Naive thymus-derived CD4-positive, alpha-beta T cell (primary cell): Measurements from ENCODE around the gene EXD3. TPM values are rescaled to one million over a fixed set of nuclear protein-coding genes. Genes with fewer than 3 reads are reported as not detected.
"Not testable (repeated sequence)": the region's sequence is repeated elsewhere in the genome, so short reads cannot be mapped to it uniquely, and the experiment has no call there.

Experiments
- ATAC-seq: fragments of 150-1000 bp; cut with Tn5 transposase; 2 replicates; pipeline ENCODE4 v1.10.0; 2021; ENCODE audit warnings: mild to moderate bottlenecking, moderate library complexity
- CTCF ChIA-PET: fragments of 350-600 bp; sonication (Branson Sonifier 250); formaldehyde crosslinking; loops from one replicate; lab custom pipeline; 2021; ENCODE audit warnings: antibody characterized with exemption; lab: Charles Lee
- POLR2A ChIA-PET: fragments of 350-600 bp; sonication (Branson Sonifier 250); formaldehyde crosslinking; loops from one replicate; lab custom pipeline; 2021; ENCODE audit warnings: antibody characterized with exemption, inconsistent platforms; lab: Charles Lee
- DNase-seq, 9 donors: peaks; one replicate each; pipeline versions ENCODE4 v3.0.0 to v3.0.0-alpha.2; 2020 to 2022; ENCODE audit warnings: mixed read lengths in 1 of 9
- H3K27ac ChIP-seq: one replicate; pipeline ENCODE4 v1.7.0; 2013; ENCODE audit warnings: mild to moderate bottlenecking, low read depth, low read length, moderate library complexity
- H3K27me3 ChIP-seq, 2 donors: one replicate each; pipeline ENCODE4 v1.7.0; 2013; ENCODE audit warnings: low read length in 2 of 2, mild to moderate bottlenecking in 2 of 2, moderate library complexity in 2 of 2; ENCODE audit not compliant: control insufficient read depth in 2 of 2, insufficient read depth in 2 of 2
- H3K36me3 ChIP-seq, 3 experiments: 1 replicate in 2 of 3; 2 replicates in 1 of 3; pipeline ENCODE4 v1.7.0; 2013; ENCODE audit warnings: low read length in 3 of 3, mild to moderate bottlenecking in 3 of 3, moderate library complexity in 1 of 3; ENCODE audit not compliant: insufficient read depth in 3 of 3, control insufficient read depth in 2 of 3
- H3K4me1 ChIP-seq, 2 donors: one replicate each; pipeline ENCODE4 v1.7.0; 2013; ENCODE audit warnings: low read length in 2 of 2, mild to moderate bottlenecking in 2 of 2, moderate library complexity in 1 of 2; ENCODE audit not compliant: control insufficient read depth in 2 of 2, insufficient read depth in 2 of 2
- H3K4me3 ChIP-seq: 2 replicates; pipeline ENCODE4 v1.7.0; 2013; ENCODE audit warnings: mild to moderate bottlenecking, low read length
- H3K9me3 ChIP-seq, 3 experiments: 1 replicate in 2 of 3; 2 replicates in 1 of 3; pipeline ENCODE4 v1.7.0; 2013; ENCODE audit warnings: low read length in 3 of 3; ENCODE audit not compliant: control insufficient read depth in 2 of 3
- H3K27ac Mint-ChIP-seq, 9 donors: one replicate each; pipeline ENCODE4 v1.8.0; 2020 to 2022; ENCODE audit warnings: mixed read lengths in 9 of 9, mild to moderate bottlenecking in 8 of 9, moderate library complexity in 5 of 9, inconsistent platforms in 2 of 9
- H3K27me3 Mint-ChIP-seq, 5 donors: one replicate each; pipeline ENCODE4 v1.8.0; 2021 to 2022; ENCODE audit warnings: mixed read lengths in 5 of 5, mild to moderate bottlenecking in 1 of 5
- H3K36me3 Mint-ChIP-seq, 5 donors: one replicate each; pipeline ENCODE4 v1.8.0; 2020 to 2022; ENCODE audit warnings: mixed read lengths in 5 of 5, mild to moderate bottlenecking in 3 of 5, inconsistent platforms in 1 of 5
- H3K4me1 Mint-ChIP-seq, 7 donors: one replicate each; pipeline ENCODE4 v1.8.0; 2020 to 2022; ENCODE audit warnings: mixed read lengths in 7 of 7, mild to moderate bottlenecking in 3 of 7, inconsistent platforms in 1 of 7
- H3K4me3 Mint-ChIP-seq, 10 donors: one replicate each; pipeline ENCODE4 v1.8.0; 2020 to 2022; ENCODE audit warnings: mild to moderate bottlenecking in 10 of 10, mixed read lengths in 10 of 10, moderate library complexity in 6 of 10, inconsistent platforms in 2 of 10
- H3K9me3 Mint-ChIP-seq, 11 donors: one replicate each; pipeline ENCODE4 v1.8.0; 2020 to 2022; ENCODE audit warnings: mixed read lengths in 11 of 11, mild to moderate bottlenecking in 4 of 11, inconsistent platforms in 1 of 11, moderate library complexity in 1 of 11
- intact Hi-C, 2 donors: fragments of 100-400 bp; cut with micrococcal nuclease; formaldehyde crosslinking; loops; one replicate each; pipeline ENCODE4 v1.15.1; 2023
- microRNA-seq: library from miRNA; unstranded; fragments of <30 nt; microRNA quantifications from one replicate; pipeline ENCODE4 v1.2.0, GENCODE V29; 2022; ENCODE audit warnings: borderline microRNAs expressed
- polyA plus RNA-seq, 2 donors: library from polyadenylated mRNA; unstranded; fragments of 300-500 nt; fragmentation: Illumina TruSeq; gene quantifications; one replicate each; pipeline ENCODE4 v1.2.3, GENCODE V29; 2021
- total RNA-seq, 6 experiments: library from RNA in 5 of 6; stranded (reverse) in 5 of 6; gene quantifications; 1 replicate in 5 of 6; 2 replicates in 1 of 6; pipeline ENCODE4 v1.2.3 and lab custom pipeline; 2021 to 2026

The EXD3 gene
- total and polyA plus RNA-seq, 7 experiments from 2014 or later: 3.5 to 27.2 (median 23.4) TPM

DNA sequence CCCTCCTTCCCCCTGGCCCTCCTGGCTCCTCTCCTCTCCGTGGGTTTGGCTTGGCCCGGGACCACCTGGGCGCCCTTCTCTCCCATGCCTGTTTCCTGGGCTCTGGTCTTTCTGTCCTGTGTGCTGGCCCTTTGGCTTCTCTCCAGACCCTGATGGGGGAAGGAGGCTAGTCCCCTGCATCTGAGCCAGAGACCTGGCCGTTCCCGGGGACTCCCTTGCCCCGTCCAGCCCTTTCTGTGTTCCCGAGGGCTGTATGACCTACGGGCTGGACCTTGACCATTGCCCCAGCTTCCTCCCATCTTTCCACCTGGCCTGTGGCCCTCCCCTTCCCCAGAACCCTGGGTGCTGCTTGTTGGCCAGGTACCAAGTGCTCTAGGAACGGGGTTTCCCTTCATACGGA lies 159.5 kb downstream of the EXD3 start:
- Histone ChIP-seq H3K9me3 (no peaks in the 10 kb centered on the region), H3K4me1 (no peaks in the 10 kb centered on the region), H3K27me3 (no peaks in the 10 kb centered on the region), H3K27ac (no peak overlapping the region), H3K4me3 (no peak overlapping the region), H3K36me3 (peaks cover 0 to 60% (median 4%) of the 10 kb centered on the region in 3 experiments)
- no peak overlapping the region for H3K4me3 Mint-ChIP-seq
- CTCF ChIA-PET: no interaction called here
- peaks cover 0 to 6% (median 2%) of the 10 kb centered on the region in 7 donors for H3K4me1 Mint-ChIP-seq
- H3K36me3 Mint-ChIP-seq: peaks cover 2 to 25% (median 6%) of the 10 kb centered on the region in 5 donors
- POLR2A ChIA-PET: interaction anchor here (1.1 kb wide), 1 partner anchor 9 kb away, joined by 5 read pairs; no protein-coding TSS in a partner anchor
- intact Hi-C loops: no loop called here
- DNase-seq: no peak
- H3K27ac Mint-ChIP-seq: no peak overlapping the region
- H3K9me3 Mint-ChIP-seq: no peaks in the 10 kb centered on the region
- no peak for ATAC-seq
- no peaks in the 10 kb centered on the region for H3K27me3 Mint-ChIP-seq

DNA sequence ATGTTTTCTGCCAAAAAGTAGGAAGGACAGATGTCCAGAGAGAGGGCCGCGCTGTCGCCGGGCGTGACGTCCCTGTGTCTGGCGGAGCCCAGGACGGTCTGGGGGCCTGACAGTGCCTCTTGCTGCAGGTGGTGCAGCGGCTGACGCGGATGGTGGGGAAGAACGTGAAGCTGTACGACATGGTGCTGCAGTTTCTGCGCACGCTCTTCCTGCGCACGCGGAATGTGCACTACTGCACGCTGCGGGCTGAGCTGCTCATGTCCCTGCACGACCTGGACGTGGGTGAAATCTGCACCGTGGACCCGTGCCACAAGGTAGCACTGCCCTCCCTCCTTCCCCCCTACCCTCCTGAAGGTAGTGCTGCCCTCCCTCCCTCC lies 160.1 kb downstream of the EXD3 start:
- Histone ChIP-seq H3K4me3 (no peak overlapping the region), H3K4me1 (no peaks in the 10 kb centered on the region), H3K36me3 (peaks cover 0 to 60% (median 4%) of the 10 kb centered on the region in 3 experiments), H3K27ac (no peak overlapping the region), H3K9me3 (no peaks in the 10 kb centered on the region), H3K27me3 (no peaks in the 10 kb centered on the region)
- DNase-seq: peak in 1 of 9 donors; percentile 3
- Mint-ChIP-seq H3K27me3 (no peaks in the 10 kb centered on the region), H3K36me3 (peaks cover 0 to 23% (median 6%) of the 10 kb centered on the region in 5 donors), H3K27ac (no peak overlapping the region), H3K9me3 (no peaks in the 10 kb centered on the region), H3K4me1 (peaks cover 0 to 5% (median 0%) of the 10 kb centered on the region in 7 donors), H3K4me3 (no peak overlapping the region)
- POLR2A ChIA-PET: no interaction called here
- CTCF ChIA-PET: no interaction called here
- intact Hi-C loops: loop anchor here in 1 of 2 donors (1.0 kb wide), 1 partner anchor 27 kb away; no protein-coding TSS in a partner anchor
- ATAC-seq: no peak

DNA sequence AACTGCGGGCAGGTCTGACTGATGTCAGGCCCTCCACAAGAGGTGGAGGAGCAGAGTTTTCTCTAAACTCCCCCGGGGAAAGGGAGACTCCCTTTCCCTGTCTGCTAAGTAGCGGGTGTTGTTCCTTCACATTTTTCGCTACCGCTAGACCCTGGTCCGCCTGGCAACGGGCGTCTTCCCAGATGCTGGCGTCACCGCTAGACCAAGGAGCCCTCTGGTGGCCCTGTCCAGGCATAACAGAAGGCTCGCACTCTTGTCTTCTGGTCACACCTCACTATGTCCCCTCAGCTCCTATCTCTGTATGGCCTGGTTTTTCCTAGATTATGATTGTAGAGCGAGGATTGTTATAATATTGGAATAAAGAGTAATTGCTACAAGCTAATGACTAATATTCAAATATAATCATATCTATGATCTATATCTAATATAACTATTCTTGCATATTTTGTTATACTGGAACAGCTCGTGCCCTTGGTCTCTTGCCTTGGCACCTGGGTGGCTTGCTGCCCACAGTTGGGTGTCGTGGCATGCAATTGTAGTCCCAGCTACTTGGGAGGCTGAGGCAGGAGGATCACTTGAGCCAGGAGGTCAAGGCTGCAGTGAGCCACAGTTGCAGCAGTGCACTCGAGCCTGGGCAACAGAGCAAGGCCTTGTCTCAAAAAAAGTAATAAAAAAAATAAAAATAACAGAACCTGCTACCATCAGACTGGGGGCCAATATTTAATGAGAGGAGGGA lies 160.6 kb downstream of the EXD3 start:
- H3K9me3 Mint-ChIP-seq, H3K4me1 ChIP-seq, POLR2A ChIA-PET, H3K4me3 ChIP-seq, H3K27ac Mint-ChIP-seq, H3K27ac ChIP-seq, H3K4me3 Mint-ChIP-seq, H3K4me1 Mint-ChIP-seq, H3K9me3 ChIP-seq, H3K27me3 ChIP-seq, ATAC-seq, H3K27me3 Mint-ChIP-seq: not testable (repeated sequence)
- peak in 1 of 9 donors; percentile 3 for DNase-seq
- peaks cover 0 to 58% (median 4%) of the 10 kb centered on the region in 3 experiments for H3K36me3 ChIP-seq
- CTCF ChIA-PET: interaction anchor here (1.4 kb wide), 1 partner anchor 26 kb away, joined by 3 read pairs; no protein-coding TSS in a partner anchor
- H3K36me3 Mint-ChIP-seq: peaks cover 0 to 19% (median 6%) of the 10 kb centered on the region in 5 donors
- intact Hi-C loops: loop anchor here in 1 of 2 donors (1.0 kb wide), 1 partner anchor 26 kb away; no protein-coding TSS in a partner anchor

Small RNAs within 50 kb of the gene (microRNA-seq; reads per million reads assigned to microRNA genes)
- not detected for gene MIR7114

Other genes starting within 250 kb of the EXD3 start
- 100 to 1,000 TPM in 4 of 5 experiments, 10 to 100 TPM in 1; 77.3 to 147 (median 134) TPM for gene ANAPC2, start 234.6 kb downstream of the EXD3 start, total RNA-seq
- gene ANAPC2, start 234.6 kb downstream of the EXD3 start, polyA plus RNA-seq: 1 to 10 TPM; 7.4 to 7.8 TPM
- 10 to 100 TPM; 37.9 to 75.6 (median 46.8) TPM for gene SSNA1, start 234.5 kb downstream of the EXD3 start, total RNA-seq
- 100 to 1,000 TPM; 106 to 133 TPM for gene SSNA1, start 234.5 kb downstream of the EXD3 start, polyA plus RNA-seq
- 10 to 100 TPM in 1 of 5 experiments, 1 to 10 TPM in 4; 7.1 to 13.5 (median 8.5) TPM for gene TPRN, start 222.4 kb downstream of the EXD3 start, total RNA-seq
- under 1 TPM; 0.35 to 0.54 TPM for gene TPRN, start 222.4 kb downstream of the EXD3 start, polyA plus RNA-seq
- gene TMEM203, start 217.5 kb downstream of the EXD3 start, total RNA-seq: 10 to 100 TPM; 22.6 to 43.2 (median 34.7) TPM
- gene TMEM203, start 217.5 kb downstream of the EXD3 start, polyA plus RNA-seq: 100 to 1,000 TPM; 156 to 172 TPM
- gene NDOR1, start 217.5 kb downstream of the EXD3 start, total RNA-seq: 10 to 100 TPM; 32.2 to 42.0 (median 34.0) TPM
- 10 to 100 TPM in 1 of 2 donors, 1 to 10 TPM in 1; 4.5 to 10.3 TPM for gene NDOR1, start 217.5 kb downstream of the EXD3 start, polyA plus RNA-seq
- gene RNF208, start 200.9 kb downstream of the EXD3 start, total RNA-seq: 1 to 10 TPM in 4 of 5 experiments, under 1 TPM in 1; 0.85 to 4.3 (median 1.2) TPM
- gene RNF208, start 200.9 kb downstream of the EXD3 start, polyA plus RNA-seq: not detected
- under 1 TPM in 3 of 5 experiments, not detected in 2; 0.45 to 0.63 (median 0.46) TPM for gene CYSRT1, start 198.0 kb downstream of the EXD3 start, total RNA-seq
- under 1 TPM in 1 of 2 donors, not detected in 1; 0.52 TPM for gene CYSRT1, start 198.0 kb downstream of the EXD3 start, polyA plus RNA-seq
- under 1 TPM in 1 of 5 experiments, not detected in 4; 0.12 TPM for gene RNF224, start 195.7 kb downstream of the EXD3 start, total RNA-seq
- not detected for gene RNF224, start 195.7 kb downstream of the EXD3 start, polyA plus RNA-seq
- gene SLC34A3, start 192.3 kb downstream of the EXD3 start, total RNA-seq: under 1 TPM in 2 of 5 experiments, not detected in 3; 0.16 TPM
- not detected for gene SLC34A3, start 192.3 kb downstream of the EXD3 start, polyA plus RNA-seq
- 100 to 1,000 TPM in 1 of 5 experiments, 10 to 100 TPM in 4; 44.2 to 260 (median 87.5) TPM for gene TUBB4B, start 181.9 kb downstream of the EXD3 start, total RNA-seq
- 10 to 100 TPM; 17.5 to 49.9 TPM for gene TUBB4B, start 181.9 kb downstream of the EXD3 start, polyA plus RNA-seq
- not detected for gene STPG3, start 171.9 kb downstream of the EXD3 start, total RNA-seq
- not detected for gene STPG3, start 171.9 kb downstream of the EXD3 start, polyA plus RNA-seq
- 10 to 100 TPM; 33.4 to 64.2 (median 38.9) TPM for gene NELFB, start 167.8 kb downstream of the EXD3 start, total RNA-seq
- gene NELFB, start 167.8 kb downstream of the EXD3 start, polyA plus RNA-seq: 10 to 100 TPM; 22.9 to 36.5 TPM
- gene TOR4A, start 145.4 kb downstream of the EXD3 start, total RNA-seq: 10 to 100 TPM in 2 of 5 experiments, 1 to 10 TPM in 2, under 1 TPM in 1; 0.84 to 16.6 (median 2.3) TPM
- gene TOR4A, start 145.4 kb downstream of the EXD3 start, polyA plus RNA-seq: under 1 TPM in 1 of 2 donors, not detected in 1; 0.07 TPM
- 1 to 10 TPM in 3 of 5 experiments, under 1 TPM in 2; 0.70 to 2.7 (median 1.7) TPM for gene NRARP, start 120.9 kb downstream of the EXD3 start, total RNA-seq
- gene NRARP, start 120.9 kb downstream of the EXD3 start, polyA plus RNA-seq: not detected
- gene NOXA1, start 231 bp upstream of the EXD3 start, total RNA-seq: 10 to 100 TPM in 2 of 5 experiments, 1 to 10 TPM in 2, under 1 TPM in 1; 0.94 to 11.1 (median 6.0) TPM
- gene NOXA1, start 231 bp upstream of the EXD3 start, polyA plus RNA-seq: 1 to 10 TPM in 1 of 2 donors, under 1 TPM in 1; 0.73 to 2.6 TPM
- not detected for gene ENTPD8, start 18.2 kb upstream of the EXD3 start, total RNA-seq
- gene ENTPD8, start 18.2 kb upstream of the EXD3 start, polyA plus RNA-seq: not detected
- 10 to 100 TPM; 22.9 to 92.0 (median 57.3) TPM for gene NSMF, start 36.2 kb upstream of the EXD3 start, total RNA-seq
- gene NSMF, start 36.2 kb upstream of the EXD3 start, polyA plus RNA-seq: 10 to 100 TPM; 10.9 to 21.4 TPM
- gene PNPLA7, start 127.2 kb upstream of the EXD3 start, total RNA-seq: 10 to 100 TPM in 3 of 5 experiments, 1 to 10 TPM in 2; 4.9 to 28.9 (median 16.2) TPM
- gene PNPLA7, start 127.2 kb upstream of the EXD3 start, polyA plus RNA-seq: 1 to 10 TPM; 2.7 TPM
- 100 to 1,000 TPM in 1 of 5 experiments, 10 to 100 TPM in 4; 41.1 to 102 (median 53.9) TPM for gene MRPL41, start 128.7 kb upstream of the EXD3 start, total RNA-seq
- 10 to 100 TPM; 36.3 to 41.1 TPM for gene MRPL41, start 128.7 kb upstream of the EXD3 start, polyA plus RNA-seq
- 10 to 100 TPM; 43.4 to 77.5 (median 49.9) TPM for gene DPH7, start 155.8 kb upstream of the EXD3 start, total RNA-seq
- 10 to 100 TPM; 29.7 to 45.3 TPM for gene DPH7, start 155.8 kb upstream of the EXD3 start, polyA plus RNA-seq
- gene ZMYND19, start 167.3 kb upstream of the EXD3 start, total RNA-seq: 10 to 100 TPM; 13.3 to 32.4 (median 26.6) TPM
- 1 to 10 TPM; 4.5 to 9.8 TPM for gene ZMYND19, start 167.3 kb upstream of the EXD3 start, polyA plus RNA-seq
- 100 to 1,000 TPM in 1 of 5 experiments, 10 to 100 TPM in 4; 53.7 to 126 (median 82.6) TPM for gene ARRDC1, start 182.5 kb upstream of the EXD3 start, total RNA-seq
- 10 to 100 TPM; 35.2 to 56.3 TPM for gene ARRDC1, start 182.5 kb upstream of the EXD3 start, polyA plus RNA-seq
- 100 to 1,000 TPM; 111 to 132 (median 117) TPM for gene EHMT1, start 195.8 kb upstream of the EXD3 start, total RNA-seq
- 10 to 100 TPM; 24.7 to 43.0 TPM for gene EHMT1, start 195.8 kb upstream of the EXD3 start, polyA plus RNA-seq